Stimulated activated CD4-positive, alpha-beta T cell treated with anti-CD3 and anti-CD28 coated beads, Interleukin-15, amount 100 ng/mL, for 1 hour (primary cell): ENCODE results near the gene HM13.
"Not testable (repeated sequence)": the region's sequence is repeated elsewhere in the genome, so short reads cannot be mapped to it uniquely, and the experiment has no call there.

Experiments
- DNase-seq, 2 donors: peaks; one replicate each; pipeline ENCODE4 v3.0.0-alpha.2; 2020; ENCODE audit warnings: low read depth in 1 of 2, low spot score in 1 of 2

Gene HM13

GRCh38 chr20:31542963-31543362 lies 28.7 kb downstream of the HM13 start:
- DNase-seq, result no peak

- DNase-seq, result no peak
These were observed 29.8 kb downstream of the HM13 start for GRCh38 chr20:31543966-31544598.

- no peak for DNase-seq
These were observed 30.4 kb downstream of the HM13 start for GRCh38 chr20:31544600-31544999.

GRCh38 chr20:31545621-31546040 lies 31.4 kb downstream of the HM13 start:
- DNase-seq, result not testable (repeated sequence)

- peak; percentile 45 to 69 for DNase-seq
These were observed 32.9 kb downstream of the HM13 start for GRCh38 chr20:31547017-31547675.

- no peak for DNase-seq
These were observed 33.6 kb downstream of the HM13 start for GRCh38 chr20:31547720-31548298.

- no peak for DNase-seq
These were observed 34.7 kb downstream of the HM13 start for GRCh38 chr20:31548820-31549512.

GRCh38 chr20:31549513-31549880 lies 35.3 kb downstream of the HM13 start:
- no peak for DNase-seq

GRCh38 chr20:31550099-31550498 lies 35.9 kb downstream of the HM13 start:
- no peak for DNase-seq

- DNase-seq, result no peak
These were observed 37.2 kb downstream of the HM13 start for GRCh38 chr20:31551163-31552081.

GRCh38 chr20:31555203-31555775 lies 41.0 kb downstream of the HM13 start:
- DNase-seq, result no peak

GRCh38 chr20:31559704-31560093 lies 45.5 kb downstream of the HM13 start:
- DNase-seq, result no peak

- peak; percentile 40 to 70 for DNase-seq
These were observed 46.0 kb downstream of the HM13 start for GRCh38 chr20:31560094-31560745.

GRCh38 chr20:31560746-31561598 lies 46.7 kb downstream of the HM13 start:
- no peak for DNase-seq

GRCh38 chr20:31562241-31562640 lies 48.0 kb downstream of the HM13 start:
- no peak for DNase-seq

GRCh38 chr20:31564284-31564683 lies 50.0 kb downstream of the HM13 start:
- DNase-seq, result no peak

GRCh38 chr20:31565699-31566318 lies 51.6 kb downstream of the HM13 start:
- DNase-seq, result no peak

GRCh38 chr20:31566319-31566657 lies 52.0 kb downstream of the HM13 start:
- DNase-seq, result no peak
